LNCAP (cell line): ENCODE measurements around the gene TTC9.

Experiments
- CTCF ChIP-seq: fragments of 450-650 bp; IDR thresholded peaks from 2 replicates; pipeline ENCODE4 v1.5.1; 2017; ENCODE audit warnings: mild to moderate bottlenecking

TTC9 gene

GRCh38 chr14:70602254-70602653 is 39.5 kb upstream of the TTC9 start:
- TF ChIP-seq CTCF = no peak

- TF ChIP-seq CTCF = no peak
Measured at GRCh38 chr14:70611216-70611615, 30.5 kb upstream of the TTC9 start.

- no peak for TF ChIP-seq CTCF
Measured at GRCh38 chr14:70616646-70617045, 25.1 kb upstream of the TTC9 start.

- no peak for TF ChIP-seq CTCF
Measured at GRCh38 chr14:70618314-70618713, 23.4 kb upstream of the TTC9 start.

GRCh38 chr14:70619708-70620107 is 22.0 kb upstream of the TTC9 start:
- no peak for TF ChIP-seq CTCF

- TF ChIP-seq CTCF = peak; percentile 78
Measured at GRCh38 chr14:70622111-70622712, 19.5 kb upstream of the TTC9 start.

GRCh38 chr14:70624972-70625371 is 16.7 kb upstream of the TTC9 start:
- TF ChIP-seq CTCF = no peak

GRCh38 chr14:70631948-70632347 is 9.8 kb upstream of the TTC9 start:
- TF ChIP-seq CTCF = no peak
